NCI-H1694 treated with DMSO at 0.1 percent for 48 hours (cell line): ENCODE results near the gene SPTBN4.

Experiments used
- DNase-seq: peaks from one replicate; lab custom pipeline; 2025; lab: John Stamatoyannopoulos, UW

SPTBN4 gene

GRCh38 chr19:40604647-40605215, 137.9 kb downstream of the SPTBN4 start:
- no peak for DNase-seq

GRCh38 chr19:40605216-40605971, 138.6 kb downstream of the SPTBN4 start:
- no peak for DNase-seq

- DNase-seq: no peak
Measured at GRCh38 chr19:40607311-40608239, 140.8 kb downstream of the SPTBN4 start.

- DNase-seq: no peak
Measured at GRCh38 chr19:40608240-40608621, 141.4 kb downstream of the SPTBN4 start.

- DNase-seq: no peak
Measured at GRCh38 chr19:40608957-40609356, 142.2 kb downstream of the SPTBN4 start.

- no peak for DNase-seq
Measured at GRCh38 chr19:40609561-40610395, 143.0 kb downstream of the SPTBN4 start.

GRCh38 chr19:40610396-40611064, 143.7 kb downstream of the SPTBN4 start:
- no peak for DNase-seq

GRCh38 chr19:40611096-40611495, 144.3 kb downstream of the SPTBN4 start:
- no peak for DNase-seq

- no peak for DNase-seq
Measured at GRCh38 chr19:40611900-40612698, 145.3 kb downstream of the SPTBN4 start.

GRCh38 chr19:40612831-40613689, 146.3 kb downstream of the SPTBN4 start:
- no peak for DNase-seq

GRCh38 chr19:40613690-40614621, 147.2 kb downstream of the SPTBN4 start:
- no peak for DNase-seq

- DNase-seq: no peak
Measured at GRCh38 chr19:40614622-40615411, 148.0 kb downstream of the SPTBN4 start.

- DNase-seq: no peak
Measured at GRCh38 chr19:40616178-40616577, 149.4 kb downstream of the SPTBN4 start.

GRCh38 chr19:40616941-40617340, 150.1 kb downstream of the SPTBN4 start:
- no peak for DNase-seq

- DNase-seq: no peak
Measured at GRCh38 chr19:40617961-40618360, 151.2 kb downstream of the SPTBN4 start.

GRCh38 chr19:40619333-40620160, 152.7 kb downstream of the SPTBN4 start:
- DNase-seq: peak; percentile 66

- DNase-seq: no peak
Measured at GRCh38 chr19:40620161-40620485, 153.3 kb downstream of the SPTBN4 start.
